Body of pancreas (tissue), 4 donors: ENCODE results near the gene COL4A2. TPM values are rescaled to one million over a fixed set of nuclear protein-coding genes. Genes with fewer than 3 reads are reported as not detected.

ENCODE experiments used
- ATAC-seq: fragments of 150-250 bp; one replicate; pipeline ENCODE4 v1.9.1; 2016
- DNase-seq, 4 donors: peaks; one replicate each; pipeline ENCODE4 v3.0.0-alpha.2; 2019
- H3K27ac ChIP-seq, 4 donors: fragments of 200-600 bp; sonication (generic); 1 replicate in 3 of 4; 2 replicates in 1 of 4; pipeline versions ENCODE4 v1.5.1 to v1.6.1; 2016 to 2019; ENCODE audit warnings: mild to moderate bottlenecking in 1 of 4, mixed read lengths in 1 of 4, moderate library complexity in 1 of 4
- H3K27me3 ChIP-seq, 2 donors: fragments of 200-600 bp; sonication (generic); one replicate each; pipeline ENCODE4 v1.6.0; 2016; ENCODE audit warnings: mild to moderate bottlenecking in 1 of 2
- H3K36me3 ChIP-seq, 2 donors: fragments of 200-600 bp; sonication (generic); replicated peaks in 1 of 2; 2 replicates each; pipeline ENCODE4 v1.5.1; 2016; ENCODE audit warnings: low read depth in 2 of 2; ENCODE audit not compliant: insufficient read depth in 1 of 2
- H3K4me1 ChIP-seq: fragments of 200-600 bp; sonication (generic); one replicate; pipeline ENCODE4 v1.6.0; 2016
- H3K4me3 ChIP-seq, 2 donors: fragments of 200-600 bp; sonication (generic); 1 replicate in 1 of 2; 2 replicates in 1 of 2; pipeline ENCODE4 v1.5.1; 2016 to 2019
- H3K9me3 ChIP-seq, 3 donors: fragments of 200-600 bp; sonication (generic); 1 replicate in 2 of 3; 2 replicates in 1 of 3; pipeline ENCODE4 v1.5.1; 2016
- CTCF ChIP-seq, 7 experiments: fragments of 450-650 bp in 4 of 7; fragments of 200-600 bp in 3 of 7; sonication (generic) in 3 of 7; IDR thresholded peaks; one replicate each; pipeline ENCODE4 v1.5.1; 2016 to 2019; ENCODE audit warnings: antibody characterized with exemption in 7 of 7
- POLR2A ChIP-seq, 3 donors: fragments of 450-650 bp; IDR thresholded peaks; one replicate each; pipeline ENCODE4 v1.6.1; 2016; ENCODE audit warnings: antibody characterized with exemption in 3 of 3, mild to moderate bottlenecking in 2 of 3
- WGBS, 2 donors: methylation state at CpG; one replicate each; pipeline ENCODE4 v1.1.5; 2017; 5-methylcytosine and 5-hydroxymethylcytosine counted together
- intact Hi-C: fragments of 100-400 bp; cut with DNase I; formaldehyde crosslinking; loops from one replicate; pipeline ENCODE4 v1.15.1; 2023
- total RNA-seq, 2 donors: library from RNA; depleted of rRNA; stranded (reverse); fragments of >200 nt; gene quantifications; one replicate each; pipeline ENCODE4 v1.1.0, GENCODE V29; 2016

COL4A2 gene
- total RNA-seq, 2 donors from 2014 or later, result 69.3 to 230 TPM

DNA sequence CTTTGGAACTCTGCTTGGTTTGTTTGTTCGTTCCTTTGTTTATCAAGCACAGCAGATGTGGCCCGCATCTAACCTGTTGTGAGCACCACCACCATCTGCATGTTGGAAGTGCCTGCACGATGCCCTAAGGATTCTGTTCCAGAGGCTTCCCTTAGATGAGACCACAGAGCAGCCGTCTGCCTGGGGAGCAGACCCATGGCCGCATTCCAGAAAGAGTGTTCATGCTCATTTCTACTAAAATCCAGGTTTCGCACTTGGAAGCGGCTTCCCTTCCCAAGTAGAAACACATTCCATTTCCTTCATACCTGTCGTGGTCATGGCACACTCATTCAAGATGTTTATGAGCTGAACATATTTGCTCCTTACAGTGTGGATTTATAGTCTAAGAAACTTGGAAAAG is 27.2 kb downstream of the COL4A2 start:
- 77 to 86% methylated on average over 8 of the region's 8 CpGs for WGBS, 2 donors
- no peaks in the 10 kb centered on the region for H3K9me3 ChIP-seq
- no peak for DNase-seq
- H3K4me3 ChIP-seq, result no peak overlapping the region
- TF ChIP-seq POLR2A (IDR thresholded peaks at IDR 0.05) (no peak), CTCF (IDR thresholded peaks at IDR 0.05) (no peak)
- H3K4me1 ChIP-seq, result no peaks in the 10 kb centered on the region
- intact Hi-C loops, result no loop called here
- ATAC-seq, result no peak
- H3K36me3 ChIP-seq, result no peaks in the 10 kb centered on the region
- no peaks in the 10 kb centered on the region for H3K27me3 ChIP-seq
- no peak overlapping the region for H3K27ac ChIP-seq

- Histone ChIP-seq H3K36me3 (no peaks in the 10 kb centered on the region), H3K9me3 (no peaks in the 10 kb centered on the region), H3K4me3 (no peak overlapping the region), H3K27ac (no peak overlapping the region), H3K27me3 (no peaks in the 10 kb centered on the region), H3K4me1 (no peaks in the 10 kb centered on the region)
- TF ChIP-seq CTCF (IDR thresholded peaks at IDR 0.05) (no peak), POLR2A (IDR thresholded peaks at IDR 0.05) (no peak)
- WGBS, 2 donors, result 70 to 73% methylated on average over 11 of the region's 11 CpGs
- intact Hi-C loops, result no loop called here
- DNase-seq (no peak), ATAC-seq (no peak)
Measured at GRCh38 chr13:110334841-110335490, 27.9 kb downstream of the COL4A2 start.

DNA sequence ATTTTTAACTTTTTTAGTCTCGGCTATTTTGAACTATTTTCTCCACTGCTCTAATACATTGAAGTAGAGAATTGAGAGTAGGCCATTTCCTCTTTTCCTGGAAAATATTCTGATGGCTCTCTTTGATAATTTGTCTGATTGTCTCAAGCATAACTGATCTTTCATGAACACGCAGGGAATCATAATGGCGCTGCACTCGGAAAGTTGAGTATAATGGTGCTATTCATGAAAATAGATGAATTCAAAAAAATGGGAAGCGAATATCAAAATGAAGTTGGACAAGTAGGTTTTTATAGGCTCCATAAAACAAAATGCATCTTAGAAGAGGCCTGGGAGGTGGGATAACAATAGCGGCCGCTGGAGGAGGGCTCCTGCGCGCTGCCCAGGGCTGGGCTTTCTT is 29.0 kb downstream of the COL4A2 start:
- Histone ChIP-seq H3K4me3 (no peak overlapping the region), H3K27me3 (no peaks in the 10 kb centered on the region), H3K9me3 (no peaks in the 10 kb centered on the region), H3K36me3 (no peaks in the 10 kb centered on the region), H3K4me1 (peaks cover 2% of the 10 kb centered on the region), H3K27ac (no peak overlapping the region)
- DNase-seq, result no peak
- TF ChIP-seq POLR2A (IDR thresholded peaks at IDR 0.05), result no peak
- TF ChIP-seq CTCF (IDR thresholded peaks at IDR 0.05), result no peak
- 87 to 88% methylated on average over 9 of the region's 9 CpGs for WGBS, 2 donors
- ATAC-seq, result no peak
- intact Hi-C loops, result no loop called here

DNA sequence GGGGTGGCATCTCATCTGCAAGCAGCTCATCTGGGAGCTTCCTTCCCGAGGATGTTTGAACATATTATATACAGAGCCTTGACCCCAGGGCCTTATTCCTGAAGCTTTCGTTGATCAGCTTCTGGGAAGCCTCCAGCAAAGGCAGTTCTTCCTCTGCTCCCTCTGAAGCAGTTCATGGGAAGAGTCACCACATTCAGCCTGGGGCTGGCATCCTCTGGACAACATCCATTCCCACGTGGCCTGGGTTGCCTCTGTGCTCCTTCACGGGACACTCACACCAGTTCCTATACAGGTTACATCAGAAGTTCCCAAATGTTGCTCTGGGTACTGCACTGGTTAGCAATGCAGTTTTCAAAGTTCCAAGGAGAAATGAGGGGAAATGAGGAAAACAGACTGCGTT is 29.6 kb downstream of the COL4A2 start:
- Histone ChIP-seq H3K27ac (no peak overlapping the region), H3K9me3 (no peaks in the 10 kb centered on the region), H3K27me3 (no peaks in the 10 kb centered on the region), H3K36me3 (no peaks in the 10 kb centered on the region), H3K4me3 (no peak overlapping the region), H3K4me1 (peaks cover 8% of the 10 kb centered on the region)
- TF ChIP-seq CTCF (IDR thresholded peaks at IDR 0.05), result no peak
- no peak for TF ChIP-seq POLR2A (IDR thresholded peaks at IDR 0.05)
- intact Hi-C loops, result no loop called here
- ATAC-seq, result no peak
- WGBS, 2 donors, result 67 to 71% methylated on average over 5 of the region's 5 CpGs
- DNase-seq, result no peak

DNA sequence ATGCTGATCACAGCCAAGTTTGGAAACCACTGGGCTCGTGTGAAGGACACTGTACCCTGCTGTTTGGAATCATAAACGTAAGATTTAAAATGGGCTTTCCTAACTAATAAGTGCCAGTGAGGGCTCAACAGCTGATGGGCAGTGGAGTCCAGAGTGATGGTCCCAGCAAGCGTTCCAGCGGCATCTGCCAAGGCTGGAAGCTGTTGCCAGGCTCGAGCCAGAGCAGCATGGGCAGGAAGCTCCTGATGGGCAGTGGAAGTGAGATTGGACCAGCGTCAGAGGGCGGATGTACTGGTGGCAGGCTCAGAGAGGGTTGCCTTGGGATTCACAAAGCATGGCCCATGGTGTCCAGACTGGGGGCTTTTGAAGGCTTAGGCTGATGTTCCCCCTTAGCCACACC is 30.2 kb downstream of the COL4A2 start:
- Histone ChIP-seq H3K27ac (no peak overlapping the region), H3K27me3 (no peaks in the 10 kb centered on the region), H3K36me3 (no peaks in the 10 kb centered on the region), H3K4me3 (no peak overlapping the region), H3K4me1 (peaks cover 14% of the 10 kb centered on the region), H3K9me3 (no peaks in the 10 kb centered on the region)
- no peak for ATAC-seq
- TF ChIP-seq POLR2A (IDR thresholded peaks at IDR 0.05) (no peak), CTCF (IDR thresholded peaks at IDR 0.05) (no peak)
- no peak for DNase-seq
- 64 to 70% methylated on average over 6 to 7 of the region's 7 CpGs for WGBS, 2 donors
- intact Hi-C loops, result no loop called here
